ENCODE measurements around the gene MRTFA. TPM values are rescaled to one million over a fixed set of nuclear protein-coding genes. Genes with fewer than 3 reads are reported as not detected.

The MRTFA gene
- total RNA-seq, 1 donor from 2014 or later: 99.3 TPM

DNA sequence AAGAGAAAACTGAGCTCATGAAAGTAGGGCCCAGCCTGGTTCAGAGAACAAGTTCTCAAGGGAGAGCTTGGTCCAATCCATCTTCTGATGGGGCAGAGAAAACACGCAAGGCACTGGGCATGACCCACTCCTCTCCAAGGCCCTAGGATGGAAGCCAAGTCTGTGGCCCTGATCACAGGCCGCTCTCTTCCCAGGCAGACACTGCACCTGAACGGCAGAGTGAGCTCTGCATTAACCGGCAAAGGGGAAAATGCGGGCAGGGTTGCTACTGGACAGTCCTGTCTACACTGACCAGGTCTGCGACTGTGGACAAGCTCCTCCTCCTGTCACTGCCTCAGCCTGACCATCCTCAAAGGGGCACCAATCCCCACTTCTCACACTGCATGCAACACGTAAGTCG lies 216.8 kb downstream of the MRTFA start:
- no peak overlapping the region for H3K27ac ChIP-seq
- H3K4me1 ChIP-seq: no peaks in the 10 kb centered on the region
- no peak overlapping the region for H3K4me3 ChIP-seq
- H3K9me3 ChIP-seq: no peaks in the 10 kb centered on the region
- H3K36me3 ChIP-seq: peaks cover 80 to 87% of the 10 kb centered on the region in 2 donors
- DNase-seq (ENCODE audit: low spot score in 2 of 2): no peak
- intact Hi-C loops (cut with DNase I): no loop called here
- no peaks in the 10 kb centered on the region for H3K27me3 ChIP-seq
- TF ChIP-seq, protein P1, sequence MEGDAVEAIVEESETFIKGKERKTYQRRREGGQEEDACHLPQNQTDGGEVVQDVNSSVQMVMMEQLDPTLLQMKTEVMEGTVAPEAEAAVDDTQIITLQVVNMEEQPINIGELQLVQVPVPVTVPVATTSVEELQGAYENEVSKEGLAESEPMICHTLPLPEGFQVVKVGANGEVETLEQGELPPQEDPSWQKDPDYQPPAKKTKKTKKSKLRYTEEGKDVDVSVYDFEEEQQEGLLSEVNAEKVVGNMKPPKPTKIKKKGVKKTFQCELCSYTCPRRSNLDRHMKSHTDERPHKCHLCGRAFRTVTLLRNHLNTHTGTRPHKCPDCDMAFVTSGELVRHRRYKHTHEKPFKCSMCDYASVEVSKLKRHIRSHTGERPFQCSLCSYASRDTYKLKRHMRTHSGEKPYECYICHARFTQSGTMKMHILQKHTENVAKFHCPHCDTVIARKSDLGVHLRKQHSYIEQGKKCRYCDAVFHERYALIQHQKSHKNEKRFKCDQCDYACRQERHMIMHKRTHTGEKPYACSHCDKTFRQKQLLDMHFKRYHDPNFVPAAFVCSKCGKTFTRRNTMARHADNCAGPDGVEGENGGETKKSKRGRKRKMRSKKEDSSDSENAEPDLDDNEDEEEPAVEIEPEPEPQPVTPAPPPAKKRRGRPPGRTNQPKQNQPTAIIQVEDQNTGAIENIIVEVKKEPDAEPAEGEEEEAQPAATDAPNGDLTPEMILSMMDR (IDR thresholded peaks at IDR 0.05): no peak

DNA sequence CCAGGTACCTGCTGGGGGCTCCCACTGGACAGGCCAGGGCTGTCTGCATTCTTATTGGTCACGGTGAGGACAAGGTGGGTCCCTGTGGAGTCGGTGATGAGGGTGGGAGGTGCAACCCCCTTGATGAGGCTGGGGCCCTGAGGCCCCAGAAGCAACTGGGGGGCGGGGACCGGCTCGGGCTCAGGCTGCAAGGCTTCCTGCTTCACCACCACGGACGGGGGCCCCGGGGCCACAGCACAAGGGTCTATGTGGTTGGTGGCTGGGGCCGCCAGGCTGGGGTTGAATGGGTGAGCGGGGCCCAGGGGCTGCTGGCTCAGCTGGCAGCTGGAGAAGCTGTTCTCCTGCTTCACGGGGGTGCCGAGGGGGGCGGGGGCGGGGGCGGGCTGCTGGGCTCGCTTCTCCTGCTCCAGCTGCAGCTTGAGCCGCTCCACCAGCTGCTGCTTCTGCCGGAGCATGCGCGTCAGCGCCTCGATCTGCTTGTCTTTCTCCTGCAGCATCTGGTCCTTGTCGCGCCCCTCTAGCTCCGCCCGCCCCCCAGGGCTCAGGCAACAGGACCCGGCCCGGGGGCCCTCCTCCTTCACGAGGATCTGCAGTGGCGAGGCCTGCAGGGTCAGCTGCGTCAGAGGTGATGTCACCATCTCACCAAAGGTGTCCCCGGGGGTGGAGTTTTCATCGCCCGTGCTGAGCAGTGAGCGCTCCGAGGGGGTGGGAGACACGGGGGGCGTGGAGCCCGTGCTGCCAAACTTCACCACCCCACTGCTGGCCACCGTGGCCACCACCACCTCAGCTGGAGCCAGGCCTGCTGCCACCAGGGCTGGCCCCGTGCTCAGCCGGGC lies 217.9 kb downstream of the MRTFA start:
- H3K4me3 ChIP-seq: no peak overlapping the region
- no peak overlapping the region for H3K27ac ChIP-seq
- intact Hi-C loops (cut with DNase I): no loop called here
- H3K27me3 ChIP-seq: no peaks in the 10 kb centered on the region
- DNase-seq (ENCODE audit: low spot score in 2 of 2): no peak
- TF ChIP-seq, protein P1 (IDR thresholded peaks at IDR 0.05): no peak
- H3K36me3 ChIP-seq: peaks cover 74 to 79% of the 10 kb centered on the region in 2 donors
- H3K9me3 ChIP-seq: no peaks in the 10 kb centered on the region
- no peaks in the 10 kb centered on the region for H3K4me1 ChIP-seq

DNA sequence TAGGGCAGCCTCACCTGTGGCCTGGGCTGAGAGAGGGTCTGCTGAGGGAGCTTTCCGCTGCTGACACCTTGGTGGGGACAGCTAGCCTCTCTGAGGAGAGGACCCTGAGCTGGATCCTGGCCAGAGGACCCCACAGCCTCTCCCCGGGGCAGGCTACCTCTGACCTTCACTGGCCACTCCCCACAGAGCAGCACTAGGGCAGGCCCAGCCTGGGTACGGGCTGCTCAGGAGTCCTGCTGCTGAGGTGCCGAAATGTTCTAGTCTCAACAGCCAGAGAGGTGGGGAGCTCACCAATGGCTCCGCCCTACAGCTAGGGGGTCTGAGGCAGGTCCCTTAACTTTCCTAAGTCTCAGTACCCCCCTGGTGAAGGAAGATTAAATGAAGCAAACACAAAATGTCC lies 218.6 kb downstream of the MRTFA start:
- no peak for DNase-seq (ENCODE audit: low spot score in 2 of 2)
- intact Hi-C loops (cut with DNase I): no loop called here
- Histone ChIP-seq H3K27me3 (no peaks in the 10 kb centered on the region), H3K9me3 (no peaks in the 10 kb centered on the region), H3K36me3 (peaks cover 69 to 71% of the 10 kb centered on the region in 2 donors), H3K4me1 (no peaks in the 10 kb centered on the region), H3K4me3 (no peak overlapping the region), H3K27ac (no peak overlapping the region)
- TF ChIP-seq, protein P1 (IDR thresholded peaks at IDR 0.05): no peak

DNA sequence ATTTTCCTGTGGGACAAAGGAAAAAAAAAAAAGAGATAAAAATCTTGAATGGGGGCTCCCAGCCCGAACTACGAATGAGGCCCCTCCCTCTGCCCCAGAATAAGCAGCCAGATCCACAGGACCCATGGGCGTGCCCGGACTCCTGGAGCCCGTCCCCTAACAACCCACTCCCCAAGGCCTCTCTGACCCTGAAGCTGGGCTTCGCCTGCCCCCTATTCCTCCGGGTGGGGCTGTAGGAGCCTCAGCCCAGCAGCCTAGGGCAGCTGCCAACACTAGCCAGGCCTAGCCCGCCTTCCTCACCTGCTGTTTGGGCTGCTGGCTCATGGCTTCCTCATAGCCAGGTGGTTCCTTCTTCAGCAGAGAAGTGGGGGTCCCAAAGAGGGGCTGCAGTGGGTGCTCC lies 219.5 kb downstream of the MRTFA start:
- H3K4me1 ChIP-seq: no peaks in the 10 kb centered on the region
- peaks cover 60 to 63% of the 10 kb centered on the region in 2 donors for H3K36me3 ChIP-seq
- no peak for DNase-seq (ENCODE audit: low spot score in 2 of 2)
- no peak overlapping the region for H3K4me3 ChIP-seq
- TF ChIP-seq, protein P1 (IDR thresholded peaks at IDR 0.05): no peak
- H3K9me3 ChIP-seq: no peaks in the 10 kb centered on the region
- H3K27me3 ChIP-seq: no peaks in the 10 kb centered on the region
- intact Hi-C loops (cut with DNase I): no loop called here
- no peak overlapping the region for H3K27ac ChIP-seq

DNA sequence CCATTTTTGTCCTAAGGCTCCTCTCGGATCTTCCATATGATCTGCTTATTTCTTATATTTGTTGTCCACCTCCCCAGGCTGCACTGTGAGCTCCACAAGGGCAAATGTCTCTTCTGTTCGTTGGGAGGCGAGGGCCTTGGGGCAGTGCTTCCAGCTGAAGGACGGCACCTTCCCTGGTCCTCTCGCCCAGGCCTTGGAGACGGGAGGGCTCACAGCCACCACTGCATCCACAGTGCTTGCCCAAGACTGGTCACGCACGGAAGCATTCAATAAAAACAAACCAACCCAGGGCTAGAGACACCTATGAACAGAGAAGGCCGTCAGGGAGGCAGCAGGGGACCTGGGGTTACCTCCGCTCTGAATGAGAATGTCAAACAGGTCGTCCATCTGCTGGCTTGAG lies 219.9 kb downstream of the MRTFA start:
- intact Hi-C loops (cut with DNase I): no loop called here
- TF ChIP-seq, protein P1 (IDR thresholded peaks at IDR 0.05): no peak

More for the DNA sequence above, 219.9 kb downstream of the MRTFA start:
- no peak overlapping the region for H3K27ac ChIP-seq
- DNase-seq (ENCODE audit: low spot score in 2 of 2): no peak
- no peaks in the 10 kb centered on the region for H3K9me3 ChIP-seq
- peaks cover 60% of the 10 kb centered on the region in 2 donors for H3K36me3 ChIP-seq
- no peak overlapping the region for H3K4me3 ChIP-seq
- no peaks in the 10 kb centered on the region for H3K4me1 ChIP-seq
- H3K27me3 ChIP-seq: no peaks in the 10 kb centered on the region

Measured in ascending aorta (tissue), 2 donors.